PC-9 (cell line): ENCODE data around the gene SP1. TPM values are rescaled to one million over a fixed set of nuclear protein-coding genes. Genes with fewer than 3 reads are reported as not detected.

ENCODE experiments used
- BruUV-seq: library from RNA; stranded (reverse); fragments of 400-500 nt; replicated peaks from 2 replicates; lab custom pipeline; 2021; lab: Mats Ljungman, UMichigan
- CTCF ChIA-PET: fragments of 300-600 bp; sonication (Branson Sonifier 250); formaldehyde crosslinking; loops from one replicate; lab custom pipeline; 2022; ENCODE audit warnings: antibody characterized with exemption; lab: Charles Lee
- POLR2A ChIA-PET: fragments of 300-600 bp; sonication (Branson Sonifier 250); formaldehyde crosslinking; loops from one replicate; lab custom pipeline; 2022; ENCODE audit warnings: antibody characterized with exemption; ENCODE audit not compliant: unreplicated experiment; lab: Charles Lee
- DNase-seq, 2 experiments: peaks; one replicate each; pipeline versions ENCODE4 v3.0.0 to v3.0.0-alpha.2; 2015 to 2022; ENCODE audit warnings: mixed read lengths in 1 of 2
- H2AFZ ChIP-seq: fragments of 200-600 bp; sonication (generic); 2 replicates; pipeline ENCODE4 v1.8.1; 2017; ENCODE audit warnings: antibody characterized with exemption
- H3F3A ChIP-seq: fragments of 200-600 bp; sonication (generic); 2 replicates; pipeline ENCODE4 v1.8.1; 2017; ENCODE audit warnings: antibody characterized with exemption, mild to moderate bottlenecking, low read depth; ENCODE audit not compliant: insufficient read depth
- H3K27ac ChIP-seq: fragments of 200-600 bp; sonication (generic); 2 replicates; pipeline ENCODE4 v1.6.1; 2016; ENCODE audit warnings: mixed run types
- H3K27me3 ChIP-seq: fragments of 200-600 bp; sonication (generic); 2 replicates; pipeline ENCODE4 v1.6.1; 2016; ENCODE audit warnings: low read depth, mixed run types; ENCODE audit not compliant: insufficient read depth
- H3K36me3 ChIP-seq: fragments of 200-600 bp; sonication (generic); 2 replicates; pipeline ENCODE4 v1.6.1; 2016; ENCODE audit warnings: low read depth, mixed run types
- H3K4me1 ChIP-seq: fragments of 200-600 bp; sonication (generic); replicated peaks from 2 replicates; pipeline ENCODE4 v1.6.1; 2016; ENCODE audit warnings: mixed run types; ENCODE audit not compliant: insufficient read depth
- H3K4me2 ChIP-seq: fragments of 200-600 bp; sonication (generic); 2 replicates; pipeline ENCODE4 v1.6.1; 2017; ENCODE audit warnings: mixed run types
- H3K4me3 ChIP-seq: fragments of 200-600 bp; sonication (generic); 2 replicates; pipeline ENCODE4 v1.6.1; 2016; ENCODE audit warnings: mixed run types
- H3K79me2 ChIP-seq: fragments of 200-600 bp; sonication (generic); 2 replicates; pipeline ENCODE4 v1.6.1; 2017; ENCODE audit warnings: low read depth, mixed run types
- H3K9me2 ChIP-seq: fragments of 200-600 bp; sonication (generic); 2 replicates; pipeline ENCODE4 v1.8.1; 2017; ENCODE audit warnings: mild to moderate bottlenecking; ENCODE audit not compliant: insufficient read depth
- H3K9me3 ChIP-seq: fragments of 200-600 bp; sonication (generic); 2 replicates; pipeline ENCODE4 v1.8.1; 2016; ENCODE audit warnings: low read depth; ENCODE audit not compliant: insufficient read depth
- H4K20me1 ChIP-seq: fragments of 200-600 bp; sonication (generic); 2 replicates; pipeline ENCODE4 v1.8.1; 2017; ENCODE audit not compliant: insufficient read depth
- EZH2 ChIP-seq: fragments of 200-600 bp; sonication (generic); IDR thresholded peaks from 2 replicates; pipeline ENCODE4 v1.8.0; 2017; ENCODE audit warnings: antibody characterized with exemption, low read depth
- intact Hi-C: fragments of 100-400 bp; cut with micrococcal nuclease; formaldehyde crosslinking; loops from one replicate; pipeline ENCODE4 v1.10.0; 2022; ENCODE audit not compliant: unreplicated experiment
- total RNA-seq: library from RNA; stranded (reverse); gene quantifications from 2 replicates; pipeline ENCODE4 v1.2.3, GENCODE V29; 2021
- TF ChIP-seq, protein P1 (sequence below): fragments of 200-600 bp; sonication (generic); conservative IDR thresholded peaks from 2 replicates; pipeline ENCODE4 v1.6.1; 2017; ENCODE audit warnings: mixed run types, antibody characterized with exemption, mild to moderate bottlenecking, moderate library complexity

SP1 gene
- total RNA-seq, 1 experiment from 2014 or later, result 118 TPM

DNA sequence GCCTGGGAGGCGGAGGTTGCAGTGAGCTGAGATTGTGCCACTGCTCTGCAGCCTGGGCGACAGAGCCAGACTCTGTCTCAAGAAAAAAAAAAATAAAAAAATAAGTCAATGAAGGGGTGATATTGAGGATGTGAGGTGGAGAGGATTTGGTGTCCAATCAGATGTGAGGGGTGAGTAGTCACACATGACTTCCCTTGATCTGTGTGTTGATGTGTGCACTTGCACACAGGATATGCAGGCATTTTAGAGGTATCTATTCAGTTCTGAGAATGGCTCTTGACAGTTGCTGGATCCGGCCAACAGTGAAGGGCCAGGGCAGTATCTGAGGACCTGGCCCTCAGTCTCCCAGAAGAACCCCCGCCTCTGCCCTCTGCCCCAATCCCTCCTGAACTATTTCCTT is 36.0 kb upstream of the SP1 start:
- no TSS peak for BruUV-seq
- Histone ChIP-seq H3F3A (peaks cover 15% of the 10 kb centered on the region), H3K9me3 (no peaks in the 10 kb centered on the region), H3K9me2 (no peaks in the 10 kb centered on the region), H3K36me3 (no peaks in the 10 kb centered on the region), H3K27me3 (peaks cover 28% of the 10 kb centered on the region), H3K79me2 (no peaks in the 10 kb centered on the region), H3K4me1 (no peaks in the 10 kb centered on the region), H3K4me3 (no peak overlapping the region), H3K4me2 (peak overlapping the region; percentile 99; the same call in 1 of the 2 replicates), H2AFZ (no peak overlapping the region), H4K20me1 (no peaks in the 10 kb centered on the region), H3K27ac (no peak overlapping the region)
- DNase-seq, result no peak
- intact Hi-C loops, result no loop called here
- TF ChIP-seq, protein P1, sequence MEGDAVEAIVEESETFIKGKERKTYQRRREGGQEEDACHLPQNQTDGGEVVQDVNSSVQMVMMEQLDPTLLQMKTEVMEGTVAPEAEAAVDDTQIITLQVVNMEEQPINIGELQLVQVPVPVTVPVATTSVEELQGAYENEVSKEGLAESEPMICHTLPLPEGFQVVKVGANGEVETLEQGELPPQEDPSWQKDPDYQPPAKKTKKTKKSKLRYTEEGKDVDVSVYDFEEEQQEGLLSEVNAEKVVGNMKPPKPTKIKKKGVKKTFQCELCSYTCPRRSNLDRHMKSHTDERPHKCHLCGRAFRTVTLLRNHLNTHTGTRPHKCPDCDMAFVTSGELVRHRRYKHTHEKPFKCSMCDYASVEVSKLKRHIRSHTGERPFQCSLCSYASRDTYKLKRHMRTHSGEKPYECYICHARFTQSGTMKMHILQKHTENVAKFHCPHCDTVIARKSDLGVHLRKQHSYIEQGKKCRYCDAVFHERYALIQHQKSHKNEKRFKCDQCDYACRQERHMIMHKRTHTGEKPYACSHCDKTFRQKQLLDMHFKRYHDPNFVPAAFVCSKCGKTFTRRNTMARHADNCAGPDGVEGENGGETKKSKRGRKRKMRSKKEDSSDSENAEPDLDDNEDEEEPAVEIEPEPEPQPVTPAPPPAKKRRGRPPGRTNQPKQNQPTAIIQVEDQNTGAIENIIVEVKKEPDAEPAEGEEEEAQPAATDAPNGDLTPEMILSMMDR, result no peak
- no peak for TF ChIP-seq EZH2
- ChIA-PET POLR2A (no interaction called here), CTCF (interaction anchor here (0.6 to 1.6 kb wide), 3 partner anchors 19 to 22 kb away, joined by 3 to 4 read pairs (median 4); no protein-coding TSS in a partner anchor)

DNA sequence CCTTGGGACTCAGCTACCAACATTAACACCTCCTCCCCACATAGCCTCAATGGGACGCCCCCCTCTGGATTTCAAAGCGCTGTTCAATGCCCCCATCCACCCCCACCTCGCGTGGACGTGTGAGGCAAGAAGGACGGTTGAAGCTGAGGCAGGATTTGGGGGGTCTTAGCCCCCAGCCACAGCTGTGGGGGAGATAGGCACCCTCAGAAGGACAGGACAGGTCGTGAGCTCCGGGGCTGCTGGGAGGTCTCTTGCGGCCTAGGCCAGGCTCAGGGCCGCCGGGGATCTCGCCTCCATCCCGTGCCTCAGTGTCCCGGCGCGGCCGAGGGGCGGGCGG is 35.5 kb upstream of the SP1 start:
- H2AFZ ChIP-seq, result no peak overlapping the region
- no peaks in the 10 kb centered on the region for H3K36me3 ChIP-seq
- DNase-seq, result no peak
- CTCF ChIA-PET, result interaction anchor here (0.6 to 1.6 kb wide), 10 partner anchors 8 to 288 kb away, joined by 3 to 15 read pairs (median 4); partner anchors contain the start of genes AAAS and SP7
- intact Hi-C loops, result no loop called here
- H3K27ac ChIP-seq, result no peak overlapping the region
- H3K79me2 ChIP-seq, result no peaks in the 10 kb centered on the region
- peaks cover 16% of the 10 kb centered on the region for H3F3A ChIP-seq
- H3K4me3 ChIP-seq, result peak overlapping the region; percentile 78; the same call in 1 of the 2 replicates
- peaks cover 26% of the 10 kb centered on the region; the same call in 1 of the 2 replicates for H3K27me3 ChIP-seq
- H3K9me2 ChIP-seq, result no peaks in the 10 kb centered on the region
- H3K4me1 ChIP-seq, result no peaks in the 10 kb centered on the region
- H4K20me1 ChIP-seq, result no peaks in the 10 kb centered on the region
- peak overlapping the region; percentile 99; the same call in 1 of the 2 replicates for H3K4me2 ChIP-seq
- no TSS peak for BruUV-seq
- no peaks in the 10 kb centered on the region for H3K9me3 ChIP-seq
- POLR2A ChIA-PET, result interaction anchor here (0.5 to 0.6 kb wide), 2 partner anchors 35 to 981 kb away, joined by 3 to 4 read pairs; partner anchors contain the start of gene COPZ1
- TF ChIP-seq, protein P1, result no peak
- TF ChIP-seq EZH2, result no peak

DNA sequence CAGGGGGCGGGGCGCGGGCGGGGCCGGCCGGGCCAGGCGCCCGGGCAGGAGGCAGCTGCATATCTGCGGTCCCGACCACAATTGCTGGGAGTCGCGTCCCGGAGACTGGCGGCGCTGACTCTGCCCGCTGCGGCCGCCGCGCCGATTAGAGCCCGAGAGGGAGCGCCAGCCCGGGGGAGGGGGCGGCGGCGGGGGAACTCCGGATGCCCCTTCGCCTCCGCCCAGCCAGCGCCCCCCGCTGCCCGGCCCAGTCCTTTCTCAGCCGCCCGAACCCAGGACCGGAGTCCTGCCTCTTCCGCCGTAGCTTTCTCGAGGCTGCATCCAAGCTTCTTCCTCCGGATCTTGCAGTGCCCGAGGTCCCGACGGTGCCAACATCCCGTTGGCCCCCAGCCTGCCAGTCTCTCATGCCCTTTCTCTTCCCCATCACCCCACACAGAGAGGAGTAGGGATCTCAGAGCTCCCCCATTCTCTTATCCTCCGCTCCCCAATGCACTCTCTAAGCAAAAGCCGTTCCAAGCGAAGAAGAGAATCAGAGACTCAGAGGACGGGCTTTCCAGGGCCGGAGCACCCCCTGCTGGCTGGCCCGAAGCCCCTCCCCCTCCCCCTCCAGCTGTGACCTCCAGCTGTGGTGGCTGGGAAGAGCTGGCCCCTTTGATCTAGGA is 35.0 kb upstream of the SP1 start:
- BruUV-seq, result no TSS peak
- peak in 1 of 2 experiments; percentile 56 for DNase-seq
- no peaks in the 10 kb centered on the region for H3K9me3 ChIP-seq
- H3F3A ChIP-seq, result peaks cover 16% of the 10 kb centered on the region
- H2AFZ ChIP-seq, result peak overlapping the region; percentile 88
- peak overlapping the region; percentile 99 for H3K4me2 ChIP-seq
- H3K9me2 ChIP-seq, result no peaks in the 10 kb centered on the region
- ChIA-PET POLR2A (interaction anchor here (0.5 to 0.6 kb wide), 5 partner anchors 34 to 980 kb away, joined by 3 to 5 read pairs (median 3); partner anchors contain the start of gene COPZ1), CTCF (interaction anchor here (0.5 to 1.6 kb wide), 15 partner anchors 9 to 339 kb away, joined by 3 to 15 read pairs (median 4); partner anchors contain the start of genes AAAS and SP7)
- H4K20me1 ChIP-seq, result no peaks in the 10 kb centered on the region
- no peak for TF ChIP-seq EZH2
- TF ChIP-seq, protein P1, result peak; percentile 62
- H3K79me2 ChIP-seq, result no peaks in the 10 kb centered on the region
- no peaks in the 10 kb centered on the region for H3K36me3 ChIP-seq
- intact Hi-C loops, result no loop called here
- peak overlapping the region; percentile 78 for H3K4me3 ChIP-seq
- no peaks in the 10 kb centered on the region for H3K4me1 ChIP-seq
- H3K27me3 ChIP-seq, result peaks cover 25% of the 10 kb centered on the region; the same call in 1 of the 2 replicates
- H3K27ac ChIP-seq, result no peak overlapping the region
